CD4-positive, alpha-beta T cell (primary cell): ENCODE results near the gene IL17RC. TPM values are rescaled to one million over a fixed set of nuclear protein-coding genes. Genes with fewer than 3 reads are reported as not detected.
"Not testable (repeated sequence)": the region's sequence is repeated elsewhere in the genome, so short reads cannot be mapped to it uniquely, and the experiment has no call there.

ENCODE experiments used
- ATAC-seq: fragments of 200-7000 bp; cut with Tn5 transposase; one replicate; pipeline ENCODE4 v1.10.0; 2022; ENCODE audit warnings: mild to moderate bottlenecking; ENCODE audit not compliant: poor library complexity
- CTCF ChIA-PET: fragments of 350-600 bp; sonication (Branson Sonifier 250); formaldehyde crosslinking; loops from one replicate; lab custom pipeline; 2021; ENCODE audit warnings: antibody characterized with exemption, inconsistent platforms; lab: Charles Lee
- POLR2A ChIA-PET: fragments of 350-600 bp; sonication (Branson Sonifier 250); formaldehyde crosslinking; loops from one replicate; lab custom pipeline; 2021; ENCODE audit warnings: antibody characterized with exemption, inconsistent platforms; lab: Charles Lee
- DNase-seq, 14 experiments: peaks; one replicate each; pipeline ENCODE4 v3.0.0-alpha.2; 2013 to 2020; ENCODE audit warnings: mixed read lengths in 2 of 14
- H3K27ac ChIP-seq, 2 donors: one replicate each; pipeline versions ENCODE4 v1.5.1 to v1.7.0; 2013; ENCODE audit warnings: low read length in 2 of 2, low read depth in 1 of 2, mild to moderate bottlenecking in 1 of 2
- H3K27me3 ChIP-seq, 2 experiments: 1 replicate in 1 of 2; 2 replicates in 1 of 2; pipeline versions ENCODE4 v1.6.1 to v1.7.0; 2013; ENCODE audit warnings: low read length in 2 of 2, control low read depth in 1 of 2, mild to moderate bottlenecking in 1 of 2, moderate library complexity in 1 of 2; ENCODE audit not compliant: insufficient read depth in 2 of 2, control insufficient read depth in 1 of 2
- H3K36me3 ChIP-seq: one replicate; pipeline ENCODE4 v1.6.1; 2013; ENCODE audit warnings: low read length, control low read depth; ENCODE audit not compliant: insufficient read depth
- H3K4me1 ChIP-seq: one replicate; pipeline ENCODE4 v1.6.1; 2013; ENCODE audit warnings: low read length, control low read depth; ENCODE audit not compliant: insufficient read depth
- H3K4me3 ChIP-seq: one replicate; pipeline ENCODE4 v1.5.1; 2013; ENCODE audit warnings: mild to moderate bottlenecking, low read length, moderate library complexity
- H3K9me3 ChIP-seq, 2 experiments: 1 replicate in 1 of 2; 2 replicates in 1 of 2; pipeline versions ENCODE4 v1.6.1 to v1.7.0; 2013; ENCODE audit warnings: low read length in 2 of 2, mild to moderate bottlenecking in 2 of 2, control low read depth in 1 of 2, moderate library complexity in 1 of 2; ENCODE audit not compliant: control insufficient read depth in 1 of 2, insufficient read depth in 1 of 2
- H3K27ac Mint-ChIP-seq: one replicate; pipeline ENCODE4 v1.8.0; 2020; ENCODE audit warnings: mixed read lengths
- H3K27me3 Mint-ChIP-seq: one replicate; pipeline ENCODE4 v1.8.0; 2021; ENCODE audit warnings: mixed read lengths
- H3K36me3 Mint-ChIP-seq: one replicate; pipeline ENCODE4 v1.8.0; 2021; ENCODE audit warnings: low read depth, mixed read lengths
- H3K4me1 Mint-ChIP-seq: one replicate; pipeline ENCODE4 v1.8.0; 2021; ENCODE audit warnings: low read depth, mixed read lengths
- H3K4me3 Mint-ChIP-seq: one replicate; pipeline ENCODE4 v1.8.0; 2020; ENCODE audit warnings: mild to moderate bottlenecking, mixed read lengths
- H3K9me3 Mint-ChIP-seq: one replicate; pipeline ENCODE4 v1.8.0; 2020; ENCODE audit warnings: mixed read lengths
- intact Hi-C, 2 experiments: fragments of 100-400 bp; cut with DNase I in 1 of 2; cut with micrococcal nuclease in 1 of 2; formaldehyde crosslinking; loops; one replicate each; pipeline versions ENCODE4 v1.15.1 to v1.9.0; 2023 to 2025; cut with DNase I, micrococcal nuclease
- total RNA-seq, 174 experiments: library from RNA in 2 of 174; stranded (reverse) in 2 of 174; gene quantifications; one replicate each; pipeline ENCODE4 v1.2.3 and lab custom pipeline; 2021 to 2026
- TF ChIP-seq, protein P1 (sequence below): fragments of 200-600 bp; IDR thresholded peaks from one replicate; pipeline ENCODE4 v1.8.0; 2022; ENCODE audit warnings: antibody characterized with exemption, mild to moderate bottlenecking

Gene IL17RC
- total RNA-seq, 2 experiments from 2014 or later: 0.42 to 0.88 TPM

DNA sequence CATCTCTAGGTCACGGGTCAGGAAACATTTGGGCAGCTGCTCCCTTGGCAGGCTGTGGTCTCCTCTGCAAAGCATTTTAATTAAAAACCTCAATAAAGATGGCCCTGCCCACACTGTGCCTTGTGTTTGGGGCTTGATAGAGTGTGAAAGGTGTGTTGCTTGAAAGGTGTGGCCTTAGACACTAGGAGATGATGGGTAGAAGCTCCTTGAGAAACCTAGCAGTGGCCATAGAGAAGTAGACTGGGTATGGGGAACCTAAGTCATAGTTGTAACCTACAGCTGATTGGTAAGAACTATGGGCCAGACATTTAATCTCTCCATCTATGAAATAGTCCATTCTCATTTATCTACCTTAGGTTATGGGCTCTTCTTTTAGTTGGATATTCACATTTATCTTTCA, 23.2 kb upstream of the IL17RC start:
- TF ChIP-seq, protein P1, sequence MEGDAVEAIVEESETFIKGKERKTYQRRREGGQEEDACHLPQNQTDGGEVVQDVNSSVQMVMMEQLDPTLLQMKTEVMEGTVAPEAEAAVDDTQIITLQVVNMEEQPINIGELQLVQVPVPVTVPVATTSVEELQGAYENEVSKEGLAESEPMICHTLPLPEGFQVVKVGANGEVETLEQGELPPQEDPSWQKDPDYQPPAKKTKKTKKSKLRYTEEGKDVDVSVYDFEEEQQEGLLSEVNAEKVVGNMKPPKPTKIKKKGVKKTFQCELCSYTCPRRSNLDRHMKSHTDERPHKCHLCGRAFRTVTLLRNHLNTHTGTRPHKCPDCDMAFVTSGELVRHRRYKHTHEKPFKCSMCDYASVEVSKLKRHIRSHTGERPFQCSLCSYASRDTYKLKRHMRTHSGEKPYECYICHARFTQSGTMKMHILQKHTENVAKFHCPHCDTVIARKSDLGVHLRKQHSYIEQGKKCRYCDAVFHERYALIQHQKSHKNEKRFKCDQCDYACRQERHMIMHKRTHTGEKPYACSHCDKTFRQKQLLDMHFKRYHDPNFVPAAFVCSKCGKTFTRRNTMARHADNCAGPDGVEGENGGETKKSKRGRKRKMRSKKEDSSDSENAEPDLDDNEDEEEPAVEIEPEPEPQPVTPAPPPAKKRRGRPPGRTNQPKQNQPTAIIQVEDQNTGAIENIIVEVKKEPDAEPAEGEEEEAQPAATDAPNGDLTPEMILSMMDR: no peak
- intact Hi-C loops: loop anchor here (5.0 kb wide), 2 partner anchors 59 to 146 kb away; partner anchors contain the start of genes OGG1 (in 1 of the 2) and PRRT3 (in 1 of the 2)
- no peak overlapping the region for H3K4me3 ChIP-seq
- CTCF ChIA-PET: interaction anchor here (2.9 kb wide), 1 partner anchor 39 kb away, joined by 11 read pairs; the partner anchor contains the start of gene CRELD1
- DNase-seq (no peak), ATAC-seq (no peak)
- peaks cover 22% of the 10 kb centered on the region for H3K4me1 ChIP-seq
- peaks cover 18% of the 10 kb centered on the region for H3K36me3 ChIP-seq
- Mint-ChIP-seq H3K27me3 (no peaks in the 10 kb centered on the region), H3K27ac (peak overlapping the region; percentile 95), H3K4me1 (peaks cover 63% of the 10 kb centered on the region), H3K9me3 (no peaks in the 10 kb centered on the region), H3K4me3 (peak overlapping the region; percentile 52), H3K36me3 (peaks cover 42% of the 10 kb centered on the region)
- H3K9me3 ChIP-seq: no peaks in the 10 kb centered on the region
- no peaks in the 10 kb centered on the region for H3K27me3 ChIP-seq
- POLR2A ChIA-PET: interaction anchor here (0.8 to 1.9 kb wide), 4 partner anchors 9 to 101 kb away, joined by 3 to 10 read pairs (median 4); partner anchors contain the start of genes ARPC4, CRELD1 and IL17RE
- no peak overlapping the region for H3K27ac ChIP-seq

DNA sequence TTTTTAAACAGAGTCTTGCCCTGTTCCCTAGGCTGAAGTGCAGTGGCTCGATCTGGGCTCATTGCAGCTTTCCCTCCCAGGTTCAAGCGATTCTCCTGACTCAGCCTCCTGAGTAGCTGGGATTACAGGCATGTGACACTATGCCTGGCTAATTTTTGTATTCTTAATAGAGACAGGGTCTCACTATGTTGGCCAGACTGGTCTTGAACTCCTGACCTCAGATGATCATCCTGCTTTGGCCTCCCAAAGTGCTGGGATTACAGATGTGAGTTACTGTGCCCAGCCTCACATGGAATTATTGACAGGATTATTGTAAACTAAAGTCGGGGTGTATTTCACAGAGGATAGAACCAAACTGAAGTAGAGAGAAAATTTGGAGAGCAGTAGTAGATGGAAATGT, 21.2 kb upstream of the IL17RC start:
- ChIA-PET POLR2A (interaction anchor here (1.0 kb wide), 1 partner anchor 247 kb away, joined by 4 read pairs; the partner anchor contains the start of gene MTMR14), CTCF (interaction anchor here (2.9 kb wide), 1 partner anchor 37 kb away, joined by 11 read pairs; the partner anchor contains the start of gene CRELD1)
- Mint-ChIP-seq H3K36me3 (peaks cover 33% of the 10 kb centered on the region), H3K27ac (peak overlapping the region; percentile 64), H3K4me1 (peaks cover 54% of the 10 kb centered on the region)
- H3K27ac ChIP-seq, H3K27me3 Mint-ChIP-seq, H3K9me3 ChIP-seq, H3K9me3 Mint-ChIP-seq, DNase-seq, H3K4me3 ChIP-seq, H3K4me3 Mint-ChIP-seq, intact Hi-C loops, ATAC-seq, H3K27me3 ChIP-seq: not testable (repeated sequence)
- H3K36me3 ChIP-seq: peaks cover 18% of the 10 kb centered on the region
- H3K4me1 ChIP-seq: peaks cover 18% of the 10 kb centered on the region

DNA sequence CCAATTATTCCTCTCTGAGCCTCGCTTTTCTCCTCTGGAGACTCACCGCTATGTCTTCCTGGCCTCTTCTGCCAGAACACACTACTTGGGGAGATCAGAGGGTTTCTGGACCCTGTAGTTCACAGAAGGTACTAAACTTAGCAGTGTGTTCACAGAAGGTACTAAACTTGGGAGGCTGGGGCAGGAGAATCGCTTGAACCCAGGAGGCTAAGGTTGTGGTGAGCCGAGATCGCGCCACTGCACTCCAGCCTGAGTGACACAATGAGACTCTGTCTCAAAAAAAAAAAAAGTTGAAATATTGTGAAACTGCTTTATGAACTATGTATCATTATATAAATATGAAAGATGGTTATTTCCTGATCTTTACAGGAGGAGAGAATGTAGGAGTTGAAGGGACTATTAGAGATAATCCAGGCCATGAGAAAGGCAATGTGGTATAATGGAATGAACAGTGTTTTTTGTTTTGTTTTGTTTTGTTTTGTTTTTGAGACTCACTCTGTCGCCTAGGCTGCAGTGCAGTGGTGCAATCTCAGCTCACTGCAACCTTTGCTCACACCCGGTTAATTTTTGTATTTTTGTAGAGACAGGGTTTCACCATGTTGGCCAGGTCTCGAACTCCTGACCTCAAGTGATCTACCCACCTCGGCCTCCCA, 20.0 kb upstream of the IL17RC start:
- intact Hi-C loops: not testable (repeated sequence)
- peak overlapping the region; percentile 64 for H3K27ac Mint-ChIP-seq

More for the DNA sequence above, 20.0 kb upstream of the IL17RC start:
- H3K27me3 Mint-ChIP-seq, H3K4me3 ChIP-seq, H3K9me3 Mint-ChIP-seq, H3K27me3 ChIP-seq, H3K4me3 Mint-ChIP-seq, CTCF ChIA-PET, POLR2A ChIA-PET, DNase-seq, ATAC-seq, H3K27ac ChIP-seq, H3K9me3 ChIP-seq: not testable (repeated sequence)
- H3K36me3 Mint-ChIP-seq: peaks cover 28% of the 10 kb centered on the region
- peaks cover 18% of the 10 kb centered on the region for H3K36me3 ChIP-seq
- H3K4me1 Mint-ChIP-seq: peaks cover 45% of the 10 kb centered on the region
- peaks cover 22% of the 10 kb centered on the region for H3K4me1 ChIP-seq
